HepG2 (cell line): ENCODE measurements around the gene AGRN. TPM values are rescaled to one million over a fixed set of nuclear protein-coding genes. Genes with fewer than 3 reads are reported as not detected.
A peak's percentile ranks its signal among the peaks of the same experiment; 100 is the strongest.

ENCODE experiments used
- EP300 ChIP-seq, 3 experiments: sonication (generic) in 1 of 3; formaldehyde crosslinking in 1 of 3; IDR thresholded peaks; 2 replicates each; pipeline versions ENCODE4 v1.5.1 to v1.6.1; 2011 to 2020; ENCODE audit warnings: low read depth in 2 of 3, low read length in 2 of 3, borderline replicate concordance in 1 of 3, improper control_type of control experiment in 1 of 3, mild to moderate bottlenecking in 1 of 3, missing genetic modification reagents in 1 of 3, moderate library complexity in 1 of 3
- HIVEP1 ChIP-seq: sonication (generic); formaldehyde crosslinking; IDR thresholded peaks from 2 replicates; pipeline ENCODE4 v1.4.0; 2020; ENCODE audit warnings: mild to moderate bottlenecking, missing genetic modification reagents
- NR2F6 ChIP-seq, 2 experiments: IDR thresholded peaks; 2 replicates each; pipeline ENCODE4 v1.6.1; 2016; ENCODE audit warnings: antibody characterized with exemption in 1 of 2, mild to moderate bottlenecking in 1 of 2
- SAP130 ChIP-seq: IDR thresholded peaks from 2 replicates; pipeline ENCODE4 v1.6.1; 2016; ENCODE audit warnings: low read depth
- SMAD3 ChIP-seq: sonication (generic); formaldehyde crosslinking; IDR thresholded peaks from 2 replicates; pipeline ENCODE4 v1.4.0; 2020; ENCODE audit warnings: missing genetic modification reagents
- SP1 ChIP-seq, 2 experiments: fragments of 450-650 bp in 1 of 2; sonication (generic) in 1 of 2; formaldehyde crosslinking in 1 of 2; IDR thresholded peaks; 2 replicates each; pipeline versions ENCODE4 v1.4.0 to v1.6.1; 2016 to 2020; ENCODE audit warnings: missing genetic modification reagents in 1 of 2
- TBP ChIP-seq: sonication (generic); formaldehyde crosslinking; IDR thresholded peaks from 2 replicates; pipeline ENCODE4 v1.5.0; 2020; ENCODE audit warnings: missing genetic modification reagents
- XRCC5 ChIP-seq: fragments of 200-400 bp; formaldehyde crosslinking; optimal IDR thresholded peaks from 2 replicates; pipeline ENCODE3; 2017; ENCODE audit warnings: mild to moderate bottlenecking, low read length
- ZBTB7A ChIP-seq: sonication (generic); formaldehyde crosslinking; IDR thresholded peaks from 2 replicates; pipeline ENCODE4 v1.8.0; 2022; ENCODE audit warnings: mild to moderate bottlenecking, missing genetic modification reagents
- ZBTB7B ChIP-seq: sonication (generic); formaldehyde crosslinking; IDR thresholded peaks from 2 replicates; pipeline ENCODE4 v1.4.0; 2020; ENCODE audit warnings: missing genetic modification reagents
- ZNF274 ChIP-seq: sonication (generic); formaldehyde crosslinking; IDR thresholded peaks from 2 replicates; pipeline ENCODE4 v1.5.1; 2020; ENCODE audit warnings: mild to moderate bottlenecking, missing genetic modification reagents
- ZNF543 ChIP-seq: sonication (generic); formaldehyde crosslinking; IDR thresholded peaks from 2 replicates; pipeline ENCODE4 v1.4.0; 2020; ENCODE audit warnings: mild to moderate bottlenecking, missing genetic modification reagents
- polyA plus RNA-seq, 8 experiments: library from polyadenylated mRNA; depleted of rRNA in 3 of 8; stranded (reverse) in 7 of 8; unstranded in 1 of 8; fragments of >200 nt; fragmentation: Illumina TruSeq in 4 of 8; extraction: Trizol in 4 of 8; gene quantifications; 2 replicates each; pipeline versions ENCODE4 v1.2.1 to v1.2.3, GENCODE V29; 2011 to 2016; ENCODE audit warnings: low read depth in 4 of 8, missing spikeins in 1 of 8, mixed read lengths in 1 of 8; ENCODE audit not compliant: insufficient read depth in 1 of 8
- total RNA-seq, 5 experiments: library from RNA; depleted of rRNA; stranded (reverse); fragments of >200 nt; fragmentation: Illumina TruSeq; extraction: Trizol; gene quantifications; 2 replicates each; pipeline ENCODE4 v1.2.3, GENCODE V29; 2016; ENCODE audit warnings: low read depth in 1 of 5
- TF ChIP-seq, protein P1 (sequence below): sonication (generic); formaldehyde crosslinking; IDR thresholded peaks from 2 replicates; pipeline ENCODE4 v1.4.0; 2020; ENCODE audit warnings: mild to moderate bottlenecking, low read depth, missing genetic modification reagents
- TF ChIP-seq, protein P2 (sequence below): sonication (generic); formaldehyde crosslinking; IDR thresholded peaks from 2 replicates; pipeline ENCODE4 v1.5.0; 2020; ENCODE audit warnings: missing genetic modification reagents
- TF ChIP-seq, protein P3 (sequence below): IDR thresholded peaks from 2 replicates; pipeline ENCODE4 v1.6.1; 2016; ENCODE audit warnings: missing compliant biosample characterization, missing genetic modification reagents, borderline replicate concordance

The AGRN gene
- total and polyA plus RNA-seq, 2 of the 13 experiments (the other 11 are each of a cell fraction or from before 2014, with no cell fraction given) = 29.8 to 65.2 TPM

DNA sequence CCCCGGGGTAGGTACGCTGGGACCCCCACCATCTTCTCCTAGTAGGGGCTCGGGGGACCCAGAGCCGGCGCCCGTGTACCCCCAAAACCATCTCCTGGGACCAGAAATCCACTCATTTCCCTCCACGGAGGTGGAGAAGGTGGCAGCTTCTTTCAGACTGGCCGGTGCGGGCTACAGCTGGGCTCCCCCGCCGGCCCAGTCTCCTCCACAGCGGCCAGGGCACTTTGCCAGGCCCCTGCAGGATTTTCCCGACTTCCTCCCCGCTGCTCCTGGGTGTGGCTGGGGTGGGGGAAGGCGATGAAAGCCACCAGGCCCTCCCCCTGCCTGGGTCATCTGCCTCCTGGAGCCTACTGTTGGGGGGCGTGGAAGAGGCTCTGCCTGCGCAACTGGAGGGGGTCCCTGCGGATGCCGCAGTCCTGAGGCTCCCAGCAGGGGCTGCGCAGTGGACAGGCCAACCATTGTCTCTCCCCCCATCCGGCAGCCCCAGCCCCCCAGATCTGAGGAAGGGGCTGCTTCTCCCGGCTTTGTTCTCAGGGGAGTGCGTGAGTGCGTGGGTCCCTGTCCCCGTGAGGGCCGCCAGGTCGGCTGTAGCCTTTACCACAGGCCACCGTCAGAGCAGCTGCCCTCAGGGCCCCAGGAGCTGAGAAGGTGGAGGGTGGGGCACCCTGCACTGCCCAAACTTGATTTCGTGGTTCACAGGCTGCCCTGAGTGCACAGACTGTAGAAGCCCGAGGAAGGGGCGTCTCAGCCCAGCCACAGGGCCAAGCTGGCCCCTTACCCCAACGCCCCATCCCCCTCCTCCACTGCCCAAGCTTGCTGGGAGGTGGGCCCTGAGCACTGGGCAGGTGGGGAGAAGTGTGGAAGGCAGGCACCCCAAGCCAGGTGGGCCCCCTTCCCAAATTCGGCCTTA is 1.3 kb downstream of the AGRN start (continued):
- TF ChIP-seq SP1 (IDR thresholded peaks at IDR 0.05) (no peak), SP1 (CRISPR knock-in tag; IDR thresholded peaks at IDR 0.05) (no peak), XRCC5 (peak; percentile 26), SAP130 (CRISPR knock-in tag) (peak; percentile 14; the same call in 1 of the 2 replicates), ZBTB7B (CRISPR knock-in tag) (no peak), NR2F6 (IDR thresholded peaks at IDR 0.05) (no peak), NR2F6 (CRISPR knock-in tag; IDR thresholded peaks at IDR 0.05) (no peak), ZNF274 (no peak), ZBTB7A (CRISPR knock-in tag) (peak; percentile 63; the same call in 1 of the 2 replicates), EP300 (IDR thresholded peaks at IDR 0.05; ENCODE audit: low read depth in 2 of 2, low read length in 2 of 2) (no peak), EP300 (CRISPR knock-in tag; IDR thresholded peaks at IDR 0.05; ENCODE audit: borderline replicate concordance) (no peak), TBP (CRISPR knock-in tag) (no peak), HIVEP1 (CRISPR knock-in tag) (no peak), SMAD3 (CRISPR knock-in tag) (no peak), ZNF543 (CRISPR knock-in tag) (0 out of 2 replicates have a peak, but pooled peaks have one; percentile 19)
- TF ChIP-seq, protein P1, sequence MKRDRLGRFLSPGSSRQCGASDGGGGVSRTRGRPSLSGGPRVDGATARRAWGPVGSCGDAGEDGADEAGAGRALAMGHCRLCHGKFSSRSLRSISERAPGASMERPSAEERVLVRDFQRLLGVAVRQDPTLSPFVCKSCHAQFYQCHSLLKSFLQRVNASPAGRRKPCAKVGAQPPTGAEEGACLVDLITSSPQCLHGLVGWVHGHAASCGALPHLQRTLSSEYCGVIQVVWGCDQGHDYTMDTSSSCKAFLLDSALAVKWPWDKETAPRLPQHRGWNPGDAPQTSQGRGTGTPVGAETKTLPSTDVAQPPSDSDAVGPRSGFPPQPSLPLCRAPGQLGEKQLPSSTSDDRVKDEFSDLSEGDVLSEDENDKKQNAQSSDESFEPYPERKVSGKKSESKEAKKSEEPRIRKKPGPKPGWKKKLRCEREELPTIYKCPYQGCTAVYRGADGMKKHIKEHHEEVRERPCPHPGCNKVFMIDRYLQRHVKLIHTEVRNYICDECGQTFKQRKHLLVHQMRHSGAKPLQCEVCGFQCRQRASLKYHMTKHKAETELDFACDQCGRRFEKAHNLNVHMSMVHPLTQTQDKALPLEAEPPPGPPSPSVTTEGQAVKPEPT (CRISPR knock-in tag) = no peak
- TF ChIP-seq, protein P2, sequence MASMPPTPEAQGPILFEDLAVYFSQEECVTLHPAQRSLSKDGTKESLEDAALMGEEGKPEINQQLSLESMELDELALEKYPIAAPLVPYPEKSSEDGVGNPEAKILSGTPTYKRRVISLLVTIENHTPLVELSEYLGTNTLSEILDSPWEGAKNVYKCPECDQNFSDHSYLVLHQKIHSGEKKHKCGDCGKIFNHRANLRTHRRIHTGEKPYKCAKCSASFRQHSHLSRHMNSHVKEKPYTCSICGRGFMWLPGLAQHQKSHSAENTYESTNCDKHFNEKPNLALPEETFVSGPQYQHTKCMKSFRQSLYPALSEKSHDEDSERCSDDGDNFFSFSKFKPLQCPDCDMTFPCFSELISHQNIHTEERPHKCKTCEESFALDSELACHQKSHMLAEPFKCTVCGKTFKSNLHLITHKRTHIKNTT (CRISPR knock-in tag) = no peak
- TF ChIP-seq, protein P3, sequence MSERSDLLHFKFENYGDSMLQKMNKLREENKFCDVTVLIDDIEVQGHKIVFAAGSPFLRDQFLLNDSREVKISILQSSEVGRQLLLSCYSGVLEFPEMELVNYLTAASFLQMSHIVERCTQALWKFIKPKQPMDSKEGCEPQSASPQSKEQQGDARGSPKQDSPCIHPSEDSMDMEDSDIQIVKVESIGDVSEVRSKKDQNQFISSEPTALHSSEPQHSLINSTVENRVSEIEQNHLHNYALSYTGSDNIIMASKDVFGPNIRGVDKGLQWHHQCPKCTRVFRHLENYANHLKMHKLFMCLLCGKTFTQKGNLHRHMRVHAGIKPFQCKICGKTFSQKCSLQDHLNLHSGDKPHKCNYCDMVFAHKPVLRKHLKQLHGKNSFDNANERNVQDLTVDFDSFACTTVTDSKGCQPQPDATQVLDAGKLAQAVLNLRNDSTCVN (CRISPR knock-in tag) = no peak
